ENCODE results near the gene LAGE3. TPM values are rescaled to one million over a fixed set of nuclear protein-coding genes. Genes with fewer than 3 reads are reported as not detected.

The LAGE3 gene
- total and polyA plus RNA-seq, 2 of the 13 experiments (the other 11 are each of a cell fraction or from before 2014, with no cell fraction given): 7.6 to 12.7 TPM

GRCh38 chrX:154436983-154437752 is 41.9 kb downstream of the LAGE3 start, which contains the start of gene GDI1 (continued):
- TF ChIP-seq, protein P1, sequence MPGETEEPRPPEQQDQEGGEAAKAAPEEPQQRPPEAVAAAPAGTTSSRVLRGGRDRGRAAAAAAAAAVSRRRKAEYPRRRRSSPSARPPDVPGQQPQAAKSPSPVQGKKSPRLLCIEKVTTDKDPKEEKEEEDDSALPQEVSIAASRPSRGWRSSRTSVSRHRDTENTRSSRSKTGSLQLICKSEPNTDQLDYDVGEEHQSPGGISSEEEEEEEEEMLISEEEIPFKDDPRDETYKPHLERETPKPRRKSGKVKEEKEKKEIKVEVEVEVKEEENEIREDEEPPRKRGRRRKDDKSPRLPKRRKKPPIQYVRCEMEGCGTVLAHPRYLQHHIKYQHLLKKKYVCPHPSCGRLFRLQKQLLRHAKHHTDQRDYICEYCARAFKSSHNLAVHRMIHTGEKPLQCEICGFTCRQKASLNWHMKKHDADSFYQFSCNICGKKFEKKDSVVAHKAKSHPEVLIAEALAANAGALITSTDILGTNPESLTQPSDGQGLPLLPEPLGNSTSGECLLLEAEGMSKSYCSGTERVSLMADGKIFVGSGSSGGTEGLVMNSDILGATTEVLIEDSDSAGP (CRISPR knock-in tag; IDR thresholded peaks at IDR 0.05; ENCODE audit: borderline replicate concordance): no peak
- TF ChIP-seq, protein P2, sequence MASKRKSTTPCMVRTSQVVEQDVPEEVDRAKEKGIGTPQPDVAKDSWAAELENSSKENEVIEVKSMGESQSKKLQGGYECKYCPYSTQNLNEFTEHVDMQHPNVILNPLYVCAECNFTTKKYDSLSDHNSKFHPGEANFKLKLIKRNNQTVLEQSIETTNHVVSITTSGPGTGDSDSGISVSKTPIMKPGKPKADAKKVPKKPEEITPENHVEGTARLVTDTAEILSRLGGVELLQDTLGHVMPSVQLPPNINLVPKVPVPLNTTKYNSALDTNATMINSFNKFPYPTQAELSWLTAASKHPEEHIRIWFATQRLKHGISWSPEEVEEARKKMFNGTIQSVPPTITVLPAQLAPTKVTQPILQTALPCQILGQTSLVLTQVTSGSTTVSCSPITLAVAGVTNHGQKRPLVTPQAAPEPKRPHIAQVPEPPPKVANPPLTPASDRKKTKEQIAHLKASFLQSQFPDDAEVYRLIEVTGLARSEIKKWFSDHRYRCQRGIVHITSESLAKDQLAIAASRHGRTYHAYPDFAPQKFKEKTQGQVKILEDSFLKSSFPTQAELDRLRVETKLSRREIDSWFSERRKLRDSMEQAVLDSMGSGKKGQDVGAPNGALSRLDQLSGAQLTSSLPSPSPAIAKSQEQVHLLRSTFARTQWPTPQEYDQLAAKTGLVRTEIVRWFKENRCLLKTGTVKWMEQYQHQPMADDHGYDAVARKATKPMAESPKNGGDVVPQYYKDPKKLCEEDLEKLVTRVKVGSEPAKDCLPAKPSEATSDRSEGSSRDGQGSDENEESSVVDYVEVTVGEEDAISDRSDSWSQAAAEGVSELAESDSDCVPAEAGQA (IDR thresholded peaks at IDR 0.05; ENCODE audit: low read depth): peak; percentile 72; the same call in 1 of the 2 replicates
- TF ChIP-seq, protein P2 (CRISPR knock-in tag; IDR thresholded peaks at IDR 0.05; ENCODE audit: borderline replicate concordance): no peak
- TF ChIP-seq ARHGAP35 (CRISPR knock-in tag; IDR thresholded peaks at IDR 0.05; ENCODE audit: borderline replicate concordance) (no peak), ZNF792 (CRISPR knock-in tag; IDR thresholded peaks at IDR 0.05) (no peak), AGO1 (IDR thresholded peaks at IDR 0.05; ENCODE audit: low read depth, low read length, poor library complexity, severe bottlenecking) (peak; percentile 76), LRRFIP1 (CRISPR knock-in tag; conservative IDR thresholded peaks at IDR 0.05) (no peak), FOXO1 (CRISPR knock-in tag; IDR thresholded peaks at IDR 0.05) (no peak), MAZ (IDR thresholded peaks at IDR 0.05; ENCODE audit: borderline replicate concordance, low read depth, low read length) (no peak), MAZ (CRISPR knock-in tag; IDR thresholded peaks at IDR 0.05; ENCODE audit: low read depth) (no peak), EEA1 (CRISPR knock-in tag; IDR thresholded peaks at IDR 0.05; ENCODE audit: borderline replicate concordance) (no peak), SAP130 (CRISPR knock-in tag; IDR thresholded peaks at IDR 0.05; ENCODE audit: low read depth) (peak; percentile 24; the same call in 1 of the 2 replicates), GABPB1 (CRISPR knock-in tag; IDR thresholded peaks at IDR 0.05) (no peak; the same call in 1 of the 2 replicates), ZFY (CRISPR knock-in tag; IDR thresholded peaks at IDR 0.05) (0 out of 2 replicates have a peak, but pooled peaks have one; percentile 33), ARID3A (IDR thresholded peaks at IDR 0.05; ENCODE audit: low read depth, low read length) (no peak)
